Mucosa of descending colon (tissue), 3 donors: ENCODE measurements around the gene DGCR2. TPM values are rescaled to one million over a fixed set of nuclear protein-coding genes. Genes with fewer than 3 reads are reported as not detected.
"Not testable (repeated sequence)": the region's sequence is repeated elsewhere in the genome, so short reads cannot be mapped to it uniquely, and the experiment has no call there.

ENCODE experiments used
- ATAC-seq: fragments of 200-7000 bp; cut with Tn5 transposase; one replicate; pipeline ENCODE4 v1.9.1; 2020; ENCODE audit warnings: mild to moderate bottlenecking, moderate library complexity
- DNase-seq, 3 donors: peaks; one replicate each; pipeline ENCODE4 v3.0.0-alpha.2; 2020
- H3K36me3 ChIP-seq: fragments of 200-600 bp; one replicate; pipeline ENCODE4 v1.8.0; 2021; ENCODE audit warnings: low read depth, mild to moderate bottlenecking
- H3K4me1 ChIP-seq: fragments of 200-600 bp; one replicate; pipeline ENCODE4 v1.8.0; 2021; ENCODE audit warnings: low read depth, mild to moderate bottlenecking
- H3K4me3 ChIP-seq: fragments of 200-600 bp; one replicate; pipeline ENCODE4 v1.8.0; 2021; ENCODE audit warnings: mild to moderate bottlenecking
- H3K9me3 ChIP-seq: fragments of 200-600 bp; one replicate; pipeline ENCODE4 v1.8.0; 2021; ENCODE audit warnings: mild to moderate bottlenecking
- CTCF ChIP-seq: fragments of 200-600 bp; IDR thresholded peaks from one replicate; pipeline ENCODE4 v1.8.0; 2022; ENCODE audit warnings: antibody characterized with exemption, mild to moderate bottlenecking
- intact Hi-C, 2 donors: fragments of 100-400 bp; cut with DNase I in 1 of 2; cut with micrococcal nuclease in 1 of 2; formaldehyde crosslinking; loops; one replicate each; pipeline versions ENCODE4 v1.11.0 to v1.11.1; 2022; cut with DNase I, micrococcal nuclease
- total RNA-seq, 3 donors: library from RNA; stranded (reverse); fragmentation: NEBNext Ultra II Directional in 2 of 3; extraction: Animal tissue kit (Norgen Biotek cat#: 25700) in 2 of 3; gene quantifications; one replicate each; pipeline versions ENCODE4 v1.2.1 to v1.2.4, GENCODE V29; 2021 to 2023
- donor health status: DM: no; HTN: no; CAD: no; lungs with moderate emphysema.
- donor health status: DM: no; HTN: no; CAD: no.
- donor health status: DM: no; HTN: yes; CAD: no.

Gene DGCR2
- total RNA-seq, 3 donors from 2014 or later: 68.4 to 100 (median 79.8) TPM

GRCh38 chr22:19167106-19167869 lies 45.1 kb upstream of the DGCR2 start:
- H3K9me3 ChIP-seq: no peaks in the 10 kb centered on the region
- intact Hi-C loops: no loop called here
- DNase-seq (no peak), ATAC-seq (no peak)
- H3K4me1 ChIP-seq: peaks cover 17% of the 10 kb centered on the region
- no peak overlapping the region for H3K4me3 ChIP-seq
- H3K36me3 ChIP-seq: no peaks in the 10 kb centered on the region
- no peak for TF ChIP-seq CTCF

- no peak overlapping the region for H3K4me3 ChIP-seq
- no peak for TF ChIP-seq CTCF
- intact Hi-C loops: no loop called here
- DNase-seq (no peak), ATAC-seq (no peak)
- no peaks in the 10 kb centered on the region for H3K36me3 ChIP-seq
- peaks cover 13% of the 10 kb centered on the region for H3K4me1 ChIP-seq
- H3K9me3 ChIP-seq: no peaks in the 10 kb centered on the region
Observed at GRCh38 chr22:19166421-19166820, 44.2 kb upstream of the DGCR2 start.

GRCh38 chr22:19164425-19164824 lies 42.2 kb upstream of the DGCR2 start:
- ATAC-seq (no peak), DNase-seq (no peak)
- Histone ChIP-seq H3K36me3 (no peaks in the 10 kb centered on the region), H3K9me3 (no peaks in the 10 kb centered on the region), H3K4me1 (peaks cover 3% of the 10 kb centered on the region), H3K4me3 (no peak overlapping the region)
- TF ChIP-seq CTCF: no peak
- intact Hi-C loops: no loop called here

- H3K36me3 ChIP-seq, intact Hi-C loops, H3K4me1 ChIP-seq, H3K4me3 ChIP-seq, ATAC-seq, DNase-seq, H3K9me3 ChIP-seq: not testable (repeated sequence)
Observed at GRCh38 chr22:19158649-19159048, 36.4 kb upstream of the DGCR2 start.

GRCh38 chr22:19156109-19156508 lies 33.9 kb upstream of the DGCR2 start:
- H3K4me3 ChIP-seq, DNase-seq, H3K9me3 ChIP-seq, intact Hi-C loops, H3K4me1 ChIP-seq, H3K36me3 ChIP-seq, ATAC-seq: not testable (repeated sequence)

- no peak for DNase-seq
- Histone ChIP-seq H3K9me3 (no peaks in the 10 kb centered on the region), H3K4me3 (no peak overlapping the region), H3K4me1 (peaks cover 3% of the 10 kb centered on the region), H3K36me3 (no peaks in the 10 kb centered on the region)
- no peak for ATAC-seq
- no peak for TF ChIP-seq CTCF
- intact Hi-C loops: no loop called here
Observed at GRCh38 chr22:19152942-19153883, 31.0 kb upstream of the DGCR2 start.
